HepG2 (cell line): ENCODE measurements around the gene TMC4. TPM values are rescaled to one million over a fixed set of nuclear protein-coding genes. Genes with fewer than 3 reads are reported as not detected.

Experiments used
- BHLHE40 ChIP-seq: IDR thresholded peaks from 2 replicates; pipeline ENCODE4 v1.6.1; 2011; ENCODE audit warnings: low read length, improper control_type of control experiment
- CBX5 ChIP-seq: sonication (generic); formaldehyde crosslinking; IDR thresholded peaks from 2 replicates; pipeline ENCODE4 v1.4.0; 2020; ENCODE audit warnings: missing genetic modification reagents, borderline replicate concordance
- CENPBD1 ChIP-seq: sonication (generic); formaldehyde crosslinking; IDR thresholded peaks from 2 replicates; pipeline ENCODE4 v1.8.0; 2022; ENCODE audit warnings: missing genetic modification reagents, low read depth, mild to moderate bottlenecking, borderline replicate concordance
- DNMT3B ChIP-seq: conservative IDR thresholded peaks from 2 replicates; pipeline ENCODE4 v1.6.1; 2016; ENCODE audit warnings: missing biosample characterization, control low read depth
- ETS1 ChIP-seq: sonication (generic); formaldehyde crosslinking; IDR thresholded peaks from 2 replicates; pipeline ENCODE4 v1.4.0; 2020; ENCODE audit warnings: missing genetic modification reagents
- FIP1L1 ChIP-seq: fragments of 200-400 bp; formaldehyde crosslinking; IDR thresholded peaks from 2 replicates; pipeline ENCODE4 v1.6.1; 2018; ENCODE audit warnings: low read depth, mild to moderate bottlenecking, low read length, moderate library complexity, borderline replicate concordance; ENCODE audit not compliant: insufficient read depth
- IRF2 ChIP-seq: IDR thresholded peaks from 2 replicates; pipeline ENCODE4 v1.6.1; 2018; ENCODE audit warnings: missing genetic modification reagents, missing compliant biosample characterization
- MTA1 ChIP-seq: sonication (generic); formaldehyde crosslinking; IDR thresholded peaks from 2 replicates; pipeline ENCODE4 v1.4.0; 2020; ENCODE audit warnings: missing genetic modification reagents, mild to moderate bottlenecking, borderline replicate concordance
- MZF1 ChIP-seq: sonication (generic); formaldehyde crosslinking; IDR thresholded peaks from 2 replicates; pipeline ENCODE4 v1.8.1; 2023; ENCODE audit warnings: mild to moderate bottlenecking, missing genetic modification reagents, borderline replicate concordance
- ONECUT2 ChIP-seq: sonication (generic); formaldehyde crosslinking; IDR thresholded peaks from 2 replicates; pipeline ENCODE4 v1.4.0; 2020; ENCODE audit warnings: missing genetic modification reagents
- POGK ChIP-seq: sonication (generic); formaldehyde crosslinking; conservative IDR thresholded peaks from 2 replicates; pipeline ENCODE4 v1.8.0; 2022; ENCODE audit warnings: mild to moderate bottlenecking, moderate library complexity, missing genetic modification reagents
- PRMT3 ChIP-seq: sonication (generic); formaldehyde crosslinking; IDR thresholded peaks from 2 replicates; pipeline ENCODE4 v1.8.1; 2022; ENCODE audit warnings: low read depth, mild to moderate bottlenecking, moderate library complexity, missing genetic modification reagents, borderline replicate concordance
- RCOR2 ChIP-seq: IDR thresholded peaks from 2 replicates; pipeline ENCODE4 v1.6.1; 2016; ENCODE audit warnings: missing biosample characterization, missing genetic modification reagents
- RFX3 ChIP-seq: IDR thresholded peaks from 2 replicates; pipeline ENCODE4 v1.6.1; 2016; ENCODE audit warnings: missing biosample characterization, missing genetic modification reagents
- RXRA ChIP-seq: sonication (generic); formaldehyde crosslinking; IDR thresholded peaks from 2 replicates; pipeline ENCODE4 v1.5.1; 2020; ENCODE audit warnings: missing genetic modification reagents
- SNAPC5 ChIP-seq: sonication (generic); formaldehyde crosslinking; IDR thresholded peaks from 2 replicates; pipeline ENCODE4 v1.8.1; 2023; ENCODE audit warnings: mild to moderate bottlenecking, missing genetic modification reagents, borderline replicate concordance
- ZMAT5 ChIP-seq: sonication (generic); formaldehyde crosslinking; IDR thresholded peaks from 2 replicates; pipeline ENCODE4 v1.5.0; 2020; ENCODE audit warnings: mild to moderate bottlenecking, low read depth, missing genetic modification reagents, borderline replicate concordance
- ZNF432 ChIP-seq: sonication (generic); formaldehyde crosslinking; IDR thresholded peaks from 2 replicates; pipeline ENCODE4 v1.5.0; 2020; ENCODE audit warnings: missing genetic modification reagents, mild to moderate bottlenecking, borderline replicate concordance
- ZNF451 ChIP-seq: sonication (generic); formaldehyde crosslinking; IDR thresholded peaks from 2 replicates; pipeline ENCODE4 v1.5.0; 2020; ENCODE audit warnings: mild to moderate bottlenecking, missing genetic modification reagents
- ZNF572 ChIP-seq: sonication (generic); formaldehyde crosslinking; IDR thresholded peaks from 2 replicates; pipeline ENCODE4 v1.5.1; 2020; ENCODE audit warnings: mild to moderate bottlenecking, missing genetic modification reagents
- ZNF709 ChIP-seq: sonication (generic); formaldehyde crosslinking; IDR thresholded peaks from 2 replicates; pipeline ENCODE4 v1.5.0; 2020; ENCODE audit warnings: mild to moderate bottlenecking, missing genetic modification reagents
- ZNF775 ChIP-seq: sonication (generic); formaldehyde crosslinking; IDR thresholded peaks from 2 replicates; pipeline ENCODE4 v1.4.0; 2020; ENCODE audit warnings: missing genetic modification reagents, mild to moderate bottlenecking, moderate library complexity, borderline replicate concordance
- ZSCAN22 ChIP-seq: sonication (generic); formaldehyde crosslinking; IDR thresholded peaks from 2 replicates; pipeline ENCODE4 v1.4.0; 2020; ENCODE audit warnings: mild to moderate bottlenecking, missing genetic modification reagents
- ZSCAN9 ChIP-seq: IDR thresholded peaks from 2 replicates; pipeline ENCODE4 v1.6.1; 2016; ENCODE audit warnings: borderline replicate concordance
- polyA plus RNA-seq, 8 experiments: library from polyadenylated mRNA; depleted of rRNA in 3 of 8; stranded (reverse) in 7 of 8; unstranded in 1 of 8; fragments of >200 nt; fragmentation: Illumina TruSeq in 4 of 8; extraction: Trizol in 4 of 8; gene quantifications; 2 replicates each; pipeline versions ENCODE4 v1.2.1 to v1.2.3, GENCODE V29; 2011 to 2016; ENCODE audit warnings: low read depth in 4 of 8, missing spikeins in 1 of 8, mixed read lengths in 1 of 8; ENCODE audit not compliant: insufficient read depth in 1 of 8
- total RNA-seq, 5 experiments: library from RNA; depleted of rRNA; stranded (reverse); fragments of >200 nt; fragmentation: Illumina TruSeq; extraction: Trizol; gene quantifications; 2 replicates each; pipeline ENCODE4 v1.2.3, GENCODE V29; 2016; ENCODE audit warnings: low read depth in 1 of 5

The TMC4 gene
- total and polyA plus RNA-seq, 2 of the 13 experiments (the other 11 are each of a cell fraction or from before 2014, with no cell fraction given) = 0.13 to 0.24 TPM

GRCh38 chr19:54159352-54160181 lies 13.4 kb downstream of the TMC4 start, which contains the start of gene LENG1 (continued):
- TF ChIP-seq IRF2 (CRISPR knock-in tag) (no peak; the same call in none of the 2 replicates), ZNF572 (CRISPR knock-in tag) (no peak), MTA1 (CRISPR knock-in tag) (no peak), MZF1 (no peak), DNMT3B (CRISPR knock-in tag) (no peak), SNAPC5 (CRISPR knock-in tag) (no peak), ZNF775 (CRISPR knock-in tag) (no peak), FIP1L1 (no peak), CENPBD1 (CRISPR knock-in tag) (no peak), ZNF432 (CRISPR knock-in tag) (no peak), ZSCAN9 (peak; percentile 47; the same call in 1 of the 2 replicates), ZNF709 (CRISPR knock-in tag) (no peak), RFX3 (CRISPR knock-in tag) (peak; percentile 98), ONECUT2 (no peak), ZSCAN22 (no peak), CBX5 (peak; percentile 78), BHLHE40 (peak; percentile 48; the same call in 1 of the 2 replicates), ETS1 (no peak), RCOR2 (CRISPR knock-in tag) (no peak; the same call in 1 of the 2 replicates), PRMT3 (no peak), POGK (CRISPR knock-in tag) (peak; percentile 16; the same call in 1 of the 2 replicates), ZMAT5 (CRISPR knock-in tag) (no peak), ZNF451 (CRISPR knock-in tag) (0 out of 2 replicates have a peak, but pooled peaks have one; percentile 30), RXRA (CRISPR knock-in tag) (no peak)
